CD4-positive, alpha-beta T cell treated with Interleukin-6 at 100 ng/mL for 8 hours (primary cell): ENCODE results near the gene POLR2L.

ENCODE experiments used
- DNase-seq: peaks from one replicate; pipeline ENCODE4 v3.0.0-alpha.2; 2020; ENCODE audit warnings: mixed read lengths, low spot score

Gene POLR2L

DNA sequence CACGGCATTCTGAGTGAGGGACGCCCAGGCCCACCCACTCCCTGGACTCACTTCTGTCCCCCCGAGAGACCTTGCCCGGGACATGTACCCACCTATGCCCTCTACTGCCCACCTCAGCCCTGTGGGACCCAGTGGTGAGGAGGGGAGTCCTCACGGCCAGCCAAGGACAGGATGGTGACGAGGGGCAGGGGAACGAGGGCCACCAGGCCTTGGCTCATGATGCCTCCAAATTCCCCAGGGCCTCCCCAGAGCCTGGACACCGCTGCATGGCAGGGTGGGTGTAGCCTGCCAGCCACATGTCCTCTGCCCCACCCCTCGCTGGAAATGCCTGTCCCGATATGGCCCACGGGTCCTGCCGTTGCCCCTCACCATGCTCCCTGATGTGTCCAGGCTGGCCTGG, 26.5 kb upstream of the POLR2L start:
- DNase-seq: no peak

DNA sequence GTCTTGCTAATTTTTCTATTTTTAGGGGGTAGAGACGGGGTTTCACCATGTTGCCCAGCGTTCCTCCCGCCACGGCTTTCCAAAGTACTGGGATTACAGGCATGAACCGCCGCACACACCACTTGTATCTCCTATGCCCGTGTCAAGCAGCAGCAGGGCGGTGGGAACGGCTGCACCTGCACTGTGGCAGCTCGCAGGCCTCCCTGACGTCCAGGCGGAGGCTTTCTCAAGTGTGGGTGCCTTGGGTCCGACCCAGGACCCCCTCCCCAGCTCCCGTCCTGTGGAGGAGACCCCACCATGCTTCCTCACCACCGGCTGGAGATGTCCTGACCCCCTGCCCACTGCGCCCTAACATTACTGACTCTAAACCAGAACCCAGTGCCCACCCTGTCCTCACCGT, 26.1 kb upstream of the POLR2L start:
- no peak for DNase-seq

DNA sequence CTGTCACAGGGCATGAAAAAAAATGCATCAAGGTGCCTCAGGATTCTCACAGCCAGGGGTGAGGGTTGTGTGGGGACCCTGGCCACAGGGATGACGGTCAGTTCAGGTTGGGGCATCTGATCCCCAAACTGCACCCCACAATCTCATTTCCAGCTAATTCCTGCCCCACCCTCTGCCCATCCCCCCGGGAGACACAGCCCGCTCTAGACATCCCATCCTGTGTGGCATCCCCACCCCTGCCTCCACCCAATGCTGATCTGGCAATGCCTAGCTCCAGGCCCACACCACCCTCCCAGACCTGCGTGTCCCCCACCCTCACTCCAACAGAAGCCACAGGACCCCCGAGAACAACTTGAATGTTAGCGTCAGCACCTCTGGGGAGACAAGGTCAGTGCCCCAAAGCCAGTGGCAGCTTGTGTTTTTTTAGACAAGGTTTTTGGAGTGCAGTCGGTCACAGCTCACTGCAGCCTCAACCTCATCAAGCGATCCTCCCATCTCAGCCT, 25.6 kb upstream of the POLR2L start:
- DNase-seq: no peak

DNA sequence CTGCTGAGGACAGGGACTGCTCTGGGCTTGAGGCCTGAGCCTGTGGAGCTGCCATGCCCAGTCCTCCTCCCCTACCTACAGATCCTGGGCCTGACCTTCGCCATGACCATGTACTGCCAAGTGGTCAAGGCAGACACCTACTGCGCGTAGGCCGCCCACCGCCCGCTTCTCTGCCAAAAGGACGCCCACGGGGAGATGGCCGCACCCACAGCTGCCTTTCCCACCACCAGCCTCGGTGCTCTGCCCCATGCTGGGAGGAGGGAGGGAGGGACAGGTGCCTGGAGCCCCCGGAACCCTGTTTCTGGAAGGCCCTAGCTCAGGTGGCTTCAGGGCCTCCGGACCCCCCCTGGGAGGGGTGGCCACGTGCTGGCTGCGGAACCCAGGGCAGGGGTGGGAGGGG, 24.2 kb upstream of the POLR2L start:
- DNase-seq: no peak

DNA sequence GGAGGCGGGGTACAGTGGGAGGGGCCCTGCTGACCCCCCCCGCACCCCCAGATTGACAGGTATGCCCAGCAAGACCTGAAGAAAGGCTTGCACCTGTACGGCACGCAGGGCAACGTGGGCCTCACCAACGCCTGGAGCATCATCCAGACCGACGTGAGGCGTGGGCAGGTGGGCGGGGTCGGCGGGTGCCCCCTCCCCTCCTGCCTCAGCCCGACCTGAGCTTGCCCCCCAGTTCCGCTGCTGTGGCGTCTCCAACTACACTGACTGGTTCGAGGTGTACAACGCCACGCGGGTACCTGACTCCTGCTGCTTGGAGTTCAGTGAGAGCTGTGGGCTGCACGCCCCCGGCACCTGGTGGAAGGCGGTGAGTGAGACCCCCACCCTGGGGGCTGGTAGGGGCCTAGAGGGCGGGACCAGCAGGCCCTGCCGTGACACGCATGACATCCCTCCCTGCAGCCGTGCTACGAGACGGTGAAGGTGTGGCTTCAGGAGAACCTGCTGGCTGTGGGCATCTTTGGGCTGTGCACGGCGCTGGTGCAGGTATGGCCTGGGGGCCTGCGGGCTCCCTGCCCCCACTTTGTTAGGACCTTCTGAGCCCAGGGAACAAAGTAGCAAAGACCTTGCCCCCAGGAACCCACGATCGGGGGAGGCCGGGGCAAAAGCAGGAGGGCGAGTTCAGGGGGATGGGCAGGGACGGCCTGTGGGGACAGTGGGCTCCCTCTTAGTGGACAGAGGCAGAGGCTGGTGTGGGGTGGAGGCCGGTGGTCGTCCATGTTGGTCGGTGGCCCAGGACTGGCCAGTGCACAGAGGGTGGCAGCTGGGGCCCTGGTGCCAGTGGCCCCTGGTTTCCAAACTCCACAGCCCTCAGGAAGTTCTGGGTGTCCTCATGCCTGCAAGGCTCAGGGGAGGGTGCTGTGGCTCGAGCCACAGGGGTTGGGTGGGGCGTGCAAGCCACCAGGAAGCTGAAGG, 23.4 kb upstream of the POLR2L start:
- no peak for DNase-seq

DNA sequence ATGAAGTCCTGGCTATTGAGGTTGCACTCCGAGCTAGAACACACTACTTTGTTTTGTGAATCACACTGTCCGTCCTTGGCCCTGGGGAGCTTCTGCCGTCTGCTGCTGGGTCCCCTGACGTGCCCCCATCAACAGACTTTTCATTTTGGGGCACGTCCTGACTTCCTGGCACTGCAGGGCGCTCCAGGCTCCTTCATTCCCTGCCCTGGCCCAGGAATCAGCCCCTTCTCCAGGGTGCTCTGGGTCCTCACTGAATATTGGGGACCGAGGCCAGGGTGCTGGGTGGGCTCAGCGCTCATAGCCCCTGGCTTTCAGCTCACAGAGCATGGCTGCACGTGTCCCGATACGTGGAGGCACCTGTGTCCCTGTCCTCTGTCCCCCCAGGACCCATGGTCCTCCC, 22.6 kb upstream of the POLR2L start:
- no peak for DNase-seq

DNA sequence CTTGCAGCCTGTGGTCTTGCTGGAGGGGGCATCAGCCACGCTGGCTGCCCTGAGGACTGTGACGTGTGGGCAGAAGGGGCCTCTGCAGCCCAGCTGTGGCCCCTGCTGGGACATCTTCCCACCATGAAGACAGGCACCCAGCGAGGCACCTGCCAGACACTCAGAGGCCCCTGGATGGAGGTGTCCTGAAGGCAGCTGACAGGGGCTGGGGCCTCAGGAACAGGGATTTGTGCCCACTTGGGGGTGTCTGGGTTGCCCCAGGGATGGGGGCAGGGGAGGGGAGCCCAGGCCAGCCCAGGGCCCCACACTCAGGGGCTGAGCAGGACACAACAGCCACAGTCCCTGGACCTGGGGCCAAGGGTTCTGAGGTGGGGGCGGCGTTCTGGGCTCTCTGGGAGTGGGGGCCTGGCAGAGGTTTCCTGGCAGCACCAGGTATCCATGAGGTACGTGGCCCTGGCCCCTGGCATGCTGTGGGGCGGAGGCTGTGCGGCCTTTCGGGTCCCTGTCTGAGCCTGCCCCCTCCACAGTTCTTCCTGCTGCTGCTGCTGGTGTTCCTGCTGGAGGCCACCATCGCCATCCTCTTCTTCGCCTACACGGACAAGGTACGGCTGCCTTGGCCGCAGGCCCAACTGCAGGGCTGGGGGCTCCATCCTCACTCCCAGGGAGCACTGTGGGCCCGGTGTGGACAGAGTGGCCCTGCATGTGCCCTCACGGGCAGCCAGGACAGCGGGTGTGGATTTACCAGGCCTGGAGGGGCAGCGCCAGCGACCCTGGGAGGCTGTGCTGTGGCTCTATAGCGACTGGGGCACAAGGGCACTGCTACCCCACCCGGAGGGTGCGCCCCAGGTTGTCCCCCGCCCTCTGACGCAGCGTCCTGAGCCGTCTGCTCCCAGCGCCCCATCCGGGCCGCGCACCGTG, 21.8 kb upstream of the POLR2L start:
- DNase-seq: no peak

DNA sequence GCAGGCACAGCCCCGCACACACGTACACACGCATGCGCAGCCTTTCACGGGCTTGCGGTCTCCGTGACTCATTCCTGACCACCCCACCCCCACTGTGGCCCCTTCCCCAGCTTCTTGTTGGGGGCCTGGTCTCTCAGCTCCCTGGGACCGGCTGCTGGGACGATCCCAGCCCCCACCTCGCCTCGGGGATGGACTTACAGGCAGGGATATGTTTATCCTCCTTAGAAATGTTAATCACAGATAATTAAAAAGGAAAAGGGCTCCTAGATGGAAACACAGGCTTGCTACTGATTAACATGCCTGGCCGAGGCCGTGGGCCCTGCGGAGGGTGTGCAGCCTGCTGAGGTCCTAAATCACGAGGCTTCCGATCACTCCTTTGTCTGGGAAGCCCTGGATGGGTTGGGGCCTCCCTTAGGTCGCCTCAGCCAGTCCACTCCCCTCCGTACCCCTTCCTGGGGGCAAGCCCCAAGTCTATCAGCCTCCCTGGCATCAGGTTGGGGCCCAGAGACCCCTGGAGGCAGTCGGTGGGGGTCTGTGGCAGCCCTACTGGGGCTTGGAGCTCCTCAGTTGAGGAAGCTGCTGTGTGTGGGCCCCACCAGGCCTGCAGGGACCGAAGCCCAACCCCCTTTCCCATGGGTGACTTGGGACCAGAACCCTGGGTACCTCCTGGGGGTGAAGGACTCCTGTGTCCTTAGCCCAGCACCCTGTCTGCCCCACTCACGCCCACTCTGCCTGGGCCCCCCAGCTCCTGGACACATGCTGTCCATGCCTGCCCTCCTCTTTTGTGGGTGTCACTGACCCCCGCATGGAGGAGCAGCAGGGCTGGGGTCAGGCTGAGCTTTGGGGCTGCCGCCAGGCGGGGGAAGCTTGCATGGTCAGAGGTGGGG, 20.9 kb upstream of the POLR2L start:
- DNase-seq: no peak

DNA sequence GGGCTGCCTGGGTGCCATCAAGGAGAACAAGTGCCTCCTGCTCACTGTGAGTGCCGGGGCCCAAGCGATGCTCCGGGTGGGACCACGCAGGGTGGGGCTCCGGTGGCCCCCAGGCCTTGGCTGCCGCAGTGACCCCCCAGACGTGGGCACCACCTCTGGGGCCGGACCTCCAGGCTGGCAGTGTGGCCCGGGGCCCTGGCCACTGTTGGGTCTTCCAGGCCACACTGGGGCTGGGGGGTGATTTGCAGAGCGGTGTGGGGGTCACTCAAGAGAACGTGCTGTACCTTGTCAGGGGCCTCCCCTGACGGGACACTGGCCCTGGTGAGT, 20.3 kb upstream of the POLR2L start:
- no peak for DNase-seq

DNA sequence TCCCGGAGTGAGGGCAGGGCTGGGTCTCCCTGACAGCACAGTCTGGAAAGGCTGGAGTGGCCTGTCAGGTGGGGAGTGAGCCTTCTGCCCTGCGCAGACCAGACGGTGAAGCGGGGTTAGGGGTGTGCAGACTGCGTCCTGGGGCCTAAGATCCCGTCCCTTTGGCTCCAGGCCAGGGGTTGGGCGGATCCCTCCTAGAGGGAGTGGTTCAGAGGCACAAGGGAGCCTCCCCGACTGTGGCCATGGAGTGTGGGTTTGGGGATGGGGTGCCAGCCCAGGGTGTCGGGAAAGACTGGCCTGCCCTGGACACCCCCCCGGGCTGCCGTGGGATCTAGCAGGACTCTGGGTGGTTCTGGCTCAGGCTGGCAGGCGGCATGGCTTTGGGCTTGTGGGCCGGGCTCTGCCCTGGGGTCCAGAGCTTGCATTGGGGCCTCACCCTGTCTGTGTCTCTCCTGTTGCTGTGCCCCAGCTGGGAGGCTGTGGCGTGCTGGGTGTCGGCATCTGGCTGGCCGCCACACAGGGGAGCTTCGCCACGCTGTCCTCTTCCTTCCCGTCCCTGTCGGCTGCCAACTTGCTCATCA, 19.8 kb upstream of the POLR2L start:
- DNase-seq: no peak

DNA sequence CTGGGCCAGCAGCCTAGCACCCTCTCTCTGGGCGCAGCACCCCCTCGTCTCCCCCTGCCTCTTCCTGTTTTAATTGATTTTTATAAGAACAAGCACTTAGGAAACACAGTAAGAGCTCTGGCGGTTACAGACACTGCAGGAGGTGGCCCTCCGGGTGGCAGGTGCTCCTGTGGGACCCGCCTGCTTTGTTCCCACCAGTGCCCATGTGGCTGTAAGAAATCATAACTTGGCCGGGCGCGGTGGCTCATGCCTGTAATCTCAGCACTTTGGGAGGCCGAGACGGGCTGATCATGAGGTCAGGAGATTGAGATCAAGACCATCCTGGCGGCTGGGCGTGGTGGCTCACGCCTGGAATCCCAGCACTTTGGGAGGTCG, 18.8 kb upstream of the POLR2L start:
- DNase-seq: no peak

DNA sequence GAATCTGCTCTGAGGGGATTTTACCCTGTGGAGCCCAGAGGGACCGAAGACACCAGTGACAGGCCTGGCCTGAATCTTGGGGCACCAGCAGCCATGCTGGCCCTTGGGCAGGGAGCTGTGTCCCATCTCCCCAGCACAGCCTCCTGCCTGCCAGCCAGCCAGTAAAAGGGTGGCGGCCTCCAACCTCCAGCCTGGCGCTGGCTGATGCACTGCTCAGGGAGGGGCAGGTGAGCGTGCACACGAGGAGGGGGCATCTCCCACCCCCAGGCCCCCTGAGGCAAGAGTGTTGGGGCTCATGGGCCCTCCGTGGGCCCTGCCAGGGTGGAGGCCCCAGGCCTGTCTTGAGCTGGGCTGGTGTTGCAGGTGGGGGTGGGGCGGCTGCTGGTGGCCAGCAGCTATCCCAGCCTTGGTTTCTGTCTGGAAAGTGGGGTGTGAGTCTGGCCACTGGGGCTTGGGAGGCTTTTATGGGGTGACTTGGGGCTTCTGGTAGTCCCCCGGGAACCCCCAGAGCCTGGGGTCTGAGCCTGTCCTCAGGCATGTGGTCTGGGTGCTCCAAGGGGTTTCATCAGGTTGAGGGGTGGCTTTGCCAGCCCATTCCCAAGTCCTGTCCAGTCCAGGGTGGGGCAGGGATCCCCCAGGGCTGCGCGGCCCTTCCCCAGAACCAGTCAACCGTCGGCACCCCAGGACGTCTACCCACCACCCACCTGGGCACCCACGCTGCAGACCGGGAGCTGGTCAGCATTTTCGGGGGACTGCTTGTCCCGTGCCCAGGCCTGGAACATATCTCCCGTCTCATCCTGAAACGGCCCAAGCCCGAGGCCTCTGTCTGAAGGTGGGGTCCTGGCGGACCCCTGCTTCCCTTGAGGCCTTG, 18.1 kb upstream of the POLR2L start:
- DNase-seq: no peak

DNA sequence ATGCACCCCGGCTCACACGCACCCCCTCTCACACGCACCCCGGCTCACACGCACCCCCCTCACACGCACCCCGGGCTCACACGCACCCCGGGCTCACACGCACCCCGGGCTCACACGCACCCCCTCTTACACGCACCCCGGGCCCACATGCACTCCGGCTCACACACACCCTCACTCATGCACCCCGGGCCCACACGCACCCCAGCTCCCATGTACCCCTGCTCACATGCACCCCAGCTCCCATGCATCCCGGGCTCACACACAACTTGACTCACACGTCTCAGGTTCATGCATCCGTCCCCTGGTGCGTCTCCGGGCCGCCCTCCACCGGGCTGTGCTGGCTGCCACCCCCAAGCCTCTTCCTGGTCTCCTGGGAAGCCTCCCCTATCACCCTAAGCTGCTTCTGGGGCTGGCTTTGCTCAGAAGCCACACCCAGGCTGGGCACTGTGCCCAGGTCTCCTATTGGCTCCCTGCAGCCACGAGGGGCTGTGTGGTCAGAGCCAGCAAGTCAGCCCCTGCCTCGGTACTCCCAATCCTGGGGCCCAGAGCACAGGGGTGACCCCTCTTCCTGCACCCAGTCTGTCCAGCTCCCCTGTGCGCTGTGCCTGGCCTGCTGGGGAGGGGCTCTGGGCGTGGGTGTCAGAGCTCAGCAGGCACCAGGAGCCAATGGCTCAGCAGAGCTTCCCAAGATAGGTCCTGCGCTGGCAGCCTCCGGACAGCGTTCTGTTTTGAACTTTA, 17.2 kb upstream of the POLR2L start:
- no peak for DNase-seq

DNA sequence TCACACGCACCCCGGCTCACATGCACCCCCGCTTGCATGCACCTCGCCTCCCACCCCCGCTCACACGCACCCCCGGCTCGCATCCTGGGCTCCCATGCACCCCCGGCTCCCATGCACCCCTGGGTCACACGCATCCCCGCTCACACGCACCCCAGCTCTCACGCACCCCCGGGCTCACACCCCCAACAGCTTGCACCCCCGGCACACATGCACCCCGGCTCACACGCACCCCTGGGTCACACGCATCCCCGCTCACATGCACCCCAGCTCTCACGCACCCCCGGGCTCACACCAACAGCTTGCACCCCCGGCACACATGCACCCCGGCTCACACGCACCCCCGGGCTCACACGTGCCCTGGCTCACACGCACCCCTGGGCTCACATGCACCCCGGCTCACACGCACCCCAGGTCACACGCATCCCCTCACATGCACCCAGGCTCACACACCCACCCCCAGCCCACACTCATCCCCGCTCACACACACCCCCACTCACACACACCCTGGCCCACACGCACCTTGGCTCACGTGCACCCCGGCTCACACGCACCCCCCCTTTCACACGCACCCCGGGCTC, 16.5 kb upstream of the POLR2L start:
- DNase-seq: no peak

DNA sequence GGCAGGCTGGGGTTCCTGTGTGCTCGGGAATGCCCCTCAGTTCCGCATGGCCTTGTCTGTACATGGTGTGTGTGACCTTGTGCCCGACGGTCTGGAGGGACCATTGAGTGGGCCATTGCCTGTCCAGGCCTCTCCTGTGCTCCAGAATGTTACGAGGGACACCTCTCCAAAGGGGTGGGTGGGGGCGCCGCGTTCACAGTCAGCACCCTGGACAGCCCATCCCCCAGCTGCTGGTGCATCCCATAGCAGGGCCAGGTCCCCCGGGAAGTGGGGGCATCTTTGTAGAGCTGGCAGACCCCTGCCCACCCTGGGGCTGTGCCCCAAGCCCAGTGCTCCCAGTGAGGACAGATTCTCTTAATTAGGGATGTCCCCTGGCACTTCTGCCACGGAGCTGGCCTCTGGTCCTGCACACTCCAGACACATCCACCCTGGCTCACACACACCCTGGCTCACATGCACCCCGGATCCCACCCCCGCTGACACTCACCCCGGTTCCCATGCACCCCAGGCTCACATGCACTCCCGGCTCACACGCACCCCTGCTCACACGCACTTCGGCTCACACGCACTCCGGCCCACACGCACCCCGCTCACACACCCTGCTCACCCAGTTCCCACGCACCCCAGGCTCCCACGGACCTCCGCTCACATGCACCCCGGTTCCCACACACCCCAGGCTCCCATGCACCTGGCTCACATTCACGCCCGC, 15.9 kb upstream of the POLR2L start:
- no peak for DNase-seq

DNA sequence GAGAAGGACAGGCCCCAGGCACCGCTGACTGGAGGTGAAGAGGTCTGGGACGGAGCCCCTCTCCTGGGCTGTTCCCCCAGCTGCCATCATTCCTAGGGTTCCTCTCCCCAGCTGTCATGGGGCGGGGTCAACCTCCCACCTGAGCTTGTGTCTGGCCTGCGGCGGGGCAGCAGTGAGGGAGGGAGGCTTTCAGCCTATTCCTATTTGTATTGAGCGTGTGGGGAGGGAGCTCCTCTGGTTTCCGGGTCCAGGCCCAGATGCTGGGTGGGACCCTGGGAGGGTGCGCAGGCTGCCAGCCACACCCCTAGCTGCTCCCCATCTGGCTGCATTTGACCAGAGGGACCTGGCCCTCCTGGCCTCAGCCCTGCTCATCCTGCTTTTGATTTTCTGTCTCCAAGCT, 14.1 kb upstream of the POLR2L start:
- DNase-seq: no peak

DNA sequence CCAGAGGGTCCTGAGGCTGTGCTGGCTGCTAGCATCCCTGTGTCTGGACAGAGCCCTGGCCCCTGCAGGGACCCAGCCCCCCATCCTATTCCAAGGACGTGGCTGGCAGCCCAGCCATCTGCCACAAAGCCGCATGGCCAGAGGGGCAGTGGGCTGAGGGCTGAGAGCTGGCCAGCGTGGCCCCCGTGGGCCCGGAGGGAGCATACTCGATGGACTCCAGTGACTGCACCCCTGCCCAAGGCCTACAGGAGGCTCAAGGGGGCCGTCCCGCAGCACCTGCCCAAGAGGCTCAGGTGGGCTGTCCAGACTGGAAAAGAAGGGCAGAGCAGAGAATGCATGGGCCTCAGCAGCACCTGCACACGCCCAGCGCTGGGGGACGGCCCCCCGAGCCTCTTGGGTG, 13.5 kb upstream of the POLR2L start:
- DNase-seq: no peak

DNA sequence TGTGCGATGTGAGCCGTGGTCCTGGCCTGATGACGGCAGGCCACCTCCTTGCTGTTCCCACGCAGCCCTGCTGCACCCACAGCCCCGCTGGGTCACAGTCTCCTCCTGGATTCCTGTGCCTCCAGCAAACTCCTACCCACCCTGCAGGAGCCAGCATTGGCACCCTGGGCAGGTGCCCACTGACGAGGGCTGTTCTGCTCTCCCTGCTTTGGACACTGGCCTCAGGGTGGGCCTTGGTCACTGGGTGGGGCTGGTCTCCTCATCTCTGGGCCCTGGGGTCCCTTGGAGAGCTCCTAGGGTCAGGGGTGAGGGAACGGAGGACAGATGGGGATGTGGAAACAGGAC, 13.0 kb upstream of the POLR2L start:
- no peak for DNase-seq
